Lung (tissue), 12 donors: ENCODE results near the gene LRRC34. TPM values are rescaled to one million over a fixed set of nuclear protein-coding genes. Genes with fewer than 3 reads are reported as not detected.

Source experiments
- ATAC-seq: fragments of 200-7000 bp; cut with Tn5 transposase; one replicate; pipeline ENCODE4 v1.9.1; 2020; ENCODE audit warnings: moderate number of reproducible peaks; ENCODE audit not compliant: insufficient read depth, low FRiP score
- DNase-seq, 3 donors: peaks; one replicate each; pipeline ENCODE4 v3.0.0-alpha.2; 2013 to 2017
- H3K27ac ChIP-seq, 2 donors: one replicate each; pipeline ENCODE4 v1.5.1; 2013; ENCODE audit warnings: mild to moderate bottlenecking in 2 of 2, moderate library complexity in 2 of 2, control low read depth in 1 of 2, inconsistent platforms in 1 of 2, low read depth in 1 of 2, low read length in 1 of 2
- H3K27me3 ChIP-seq, 3 donors: one replicate each; pipeline ENCODE4 v1.5.1; 2013; ENCODE audit warnings: low read length in 2 of 3; ENCODE audit not compliant: control insufficient read depth in 3 of 3, insufficient read depth in 3 of 3
- H3K36me3 ChIP-seq, 4 donors: one replicate each; pipeline ENCODE4 v1.5.1; 2013; ENCODE audit warnings: low read length in 4 of 4, mild to moderate bottlenecking in 1 of 4, moderate library complexity in 1 of 4; ENCODE audit not compliant: control insufficient read depth in 4 of 4, insufficient read depth in 4 of 4
- H3K4me1 ChIP-seq, 5 donors: one replicate each; pipeline ENCODE4 v1.5.1; 2013; ENCODE audit warnings: low read length in 5 of 5, mild to moderate bottlenecking in 2 of 5, moderate library complexity in 1 of 5; ENCODE audit not compliant: control insufficient read depth in 5 of 5, insufficient read depth in 5 of 5
- H3K4me3 ChIP-seq: one replicate; pipeline ENCODE4 v1.5.1; 2013; ENCODE audit warnings: mild to moderate bottlenecking, control low read depth, moderate library complexity
- H3K9ac ChIP-seq, 2 donors: one replicate each; pipeline ENCODE4 v1.5.1; 2013; ENCODE audit warnings: low read length in 2 of 2, control low read depth in 1 of 2; ENCODE audit not compliant: insufficient read depth in 1 of 2
- H3K9me3 ChIP-seq, 4 donors: one replicate each; pipeline ENCODE4 v1.5.1; 2013; ENCODE audit warnings: low read length in 3 of 4, mild to moderate bottlenecking in 1 of 4, moderate library complexity in 1 of 4; ENCODE audit not compliant: control insufficient read depth in 4 of 4, insufficient read depth in 3 of 4
- WGBS, 2 donors: extraction: QIAGEN DNeasy Blood & Tissue Kit; methylation state at CpG; one replicate each; pipeline ENCODE4 v1.1.7; 2013; 5-methylcytosine and 5-hydroxymethylcytosine counted together
- polyA plus RNA-seq, 2 donors: library from polyadenylated mRNA; stranded (reverse); fragments of 200-250 nt; gene quantifications; one replicate each; pipeline ENCODE4 v1.2.1, GENCODE V29; 2013
- total RNA-seq, 2 donors: library from RNA; depleted of rRNA in 1 of 2; stranded (reverse); fragments of >200 nt in 1 of 2; gene quantifications; one replicate each; pipeline ENCODE4 v1.2.1, GENCODE V29; 2014 to 2021
- TF ChIP-seq, protein P1 (sequence below): IDR thresholded peaks from 2 replicates; pipeline ENCODE4 v1.5.1; 2012; ENCODE audit warnings: mild to moderate bottlenecking; ENCODE audit errors: control extremely low read depth, extremely low read depth
- donor health status: control.
- donor health status: control.
- donor health status: Bipolar disorder and iron deficiency.
- donor health status: healthy.
- donor health status: DM: yes; HTN: yes; CAD: no.

Gene LRRC34
- total and polyA plus RNA-seq, 4 donors = 2.9 to 17.5 (median 6.9) TPM

DNA sequence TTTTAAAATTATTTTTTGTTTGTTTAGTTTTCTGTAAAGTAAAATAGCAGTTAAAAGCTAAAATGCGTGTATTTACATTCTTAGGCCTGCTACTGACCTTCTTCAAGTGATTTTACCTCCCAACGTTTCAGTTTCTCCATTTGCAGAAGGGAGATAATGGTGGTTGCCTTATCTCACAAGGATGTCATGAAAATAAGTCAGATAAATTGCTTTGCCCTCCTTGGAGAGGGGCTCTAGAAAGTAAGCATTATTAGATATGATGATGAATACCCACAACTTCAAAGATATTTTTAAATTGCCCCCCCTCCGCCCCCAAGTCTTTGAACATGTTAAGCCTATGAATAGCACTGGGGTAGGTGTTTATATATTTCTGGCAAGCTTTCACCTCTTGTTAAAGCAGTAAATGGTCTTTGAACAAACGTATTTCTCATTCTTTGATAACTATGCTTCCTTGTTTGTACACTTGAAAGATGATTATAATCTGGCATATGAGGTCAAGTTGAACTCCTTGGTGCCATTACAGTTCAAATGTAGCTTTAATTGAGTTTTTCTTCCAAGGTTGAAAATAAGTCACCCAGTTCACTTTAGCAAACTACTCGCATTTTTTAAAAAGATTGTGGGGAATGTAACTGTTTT lies 54.2 kb downstream of the LRRC34 start:
- H3K4me3 ChIP-seq = no peak overlapping the region
- no peaks in the 10 kb centered on the region for H3K4me1 ChIP-seq
- no peak overlapping the region for H3K9ac ChIP-seq
- H3K9me3 ChIP-seq = no peaks in the 10 kb centered on the region
- no peaks in the 10 kb centered on the region for H3K36me3 ChIP-seq
- ATAC-seq (no peak), DNase-seq (peak in 1 of 3 donors; percentile 6)
- peaks cover 0 to 3% (median 2%) of the 10 kb centered on the region in 3 donors for H3K27me3 ChIP-seq
- 47 to 61% methylated on average over 5 of the region's 5 CpGs for WGBS, 2 donors
- TF ChIP-seq, protein P1, sequence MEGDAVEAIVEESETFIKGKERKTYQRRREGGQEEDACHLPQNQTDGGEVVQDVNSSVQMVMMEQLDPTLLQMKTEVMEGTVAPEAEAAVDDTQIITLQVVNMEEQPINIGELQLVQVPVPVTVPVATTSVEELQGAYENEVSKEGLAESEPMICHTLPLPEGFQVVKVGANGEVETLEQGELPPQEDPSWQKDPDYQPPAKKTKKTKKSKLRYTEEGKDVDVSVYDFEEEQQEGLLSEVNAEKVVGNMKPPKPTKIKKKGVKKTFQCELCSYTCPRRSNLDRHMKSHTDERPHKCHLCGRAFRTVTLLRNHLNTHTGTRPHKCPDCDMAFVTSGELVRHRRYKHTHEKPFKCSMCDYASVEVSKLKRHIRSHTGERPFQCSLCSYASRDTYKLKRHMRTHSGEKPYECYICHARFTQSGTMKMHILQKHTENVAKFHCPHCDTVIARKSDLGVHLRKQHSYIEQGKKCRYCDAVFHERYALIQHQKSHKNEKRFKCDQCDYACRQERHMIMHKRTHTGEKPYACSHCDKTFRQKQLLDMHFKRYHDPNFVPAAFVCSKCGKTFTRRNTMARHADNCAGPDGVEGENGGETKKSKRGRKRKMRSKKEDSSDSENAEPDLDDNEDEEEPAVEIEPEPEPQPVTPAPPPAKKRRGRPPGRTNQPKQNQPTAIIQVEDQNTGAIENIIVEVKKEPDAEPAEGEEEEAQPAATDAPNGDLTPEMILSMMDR = no peak
- no peak overlapping the region for H3K27ac ChIP-seq

DNA sequence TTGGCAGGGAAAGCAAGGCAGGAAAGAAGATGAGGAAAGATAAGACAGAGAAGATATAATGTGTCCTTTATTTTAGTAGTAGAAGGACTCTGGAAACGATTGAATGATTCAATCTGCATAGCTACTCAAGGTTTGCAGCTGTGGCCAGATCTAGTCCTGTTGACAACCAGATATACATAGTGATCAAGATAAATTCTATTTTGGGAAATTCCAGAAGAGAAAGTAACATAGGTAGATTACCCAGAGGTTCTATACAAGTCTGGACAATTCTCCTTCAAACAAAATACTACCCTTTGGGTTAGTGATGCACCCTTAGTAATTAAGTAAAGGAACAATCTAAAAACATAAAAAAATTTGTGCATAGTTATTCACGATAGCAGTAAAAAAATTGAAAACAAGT lies 57.2 kb downstream of the LRRC34 start:
- Histone ChIP-seq H3K9me3 (no peaks in the 10 kb centered on the region), H3K27ac (no peak overlapping the region), H3K4me3 (no peak overlapping the region), H3K9ac (no peak overlapping the region), H3K36me3 (no peaks in the 10 kb centered on the region), H3K27me3 (peaks cover 0 to 6% (median 5%) of the 10 kb centered on the region in 3 donors), H3K4me1 (no peaks in the 10 kb centered on the region)
- ATAC-seq (no peak), DNase-seq (no peak)
- TF ChIP-seq, protein P1 = no peak
- 68 to 79% methylated on average over 2 of the region's 2 CpGs for WGBS, 2 donors

DNA sequence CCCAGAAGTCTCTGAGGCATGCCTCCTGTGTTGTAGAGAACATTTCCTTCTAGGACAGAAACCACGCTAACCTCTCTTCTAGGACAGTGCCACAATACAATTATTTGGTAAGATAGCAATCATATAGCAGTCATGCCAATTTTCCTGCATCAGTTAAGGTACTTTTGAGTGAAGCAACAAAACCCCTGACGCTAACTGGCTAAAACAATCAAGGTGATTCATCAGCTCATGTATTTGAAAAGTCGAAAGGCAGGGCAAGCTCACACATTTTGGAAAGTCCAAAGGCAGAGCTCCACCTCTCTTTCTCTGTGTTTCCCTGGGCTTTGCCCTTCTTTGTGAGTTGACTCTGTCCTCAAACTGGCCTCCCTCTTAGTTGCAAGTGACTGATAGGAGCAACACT lies 58.0 kb downstream of the LRRC34 start:
- Histone ChIP-seq H3K36me3 (no peaks in the 10 kb centered on the region), H3K9ac (no peak overlapping the region), H3K9me3 (no peaks in the 10 kb centered on the region), H3K4me3 (no peak overlapping the region), H3K4me1 (no peaks in the 10 kb centered on the region), H3K27me3 (peaks cover 0 to 6% (median 5%) of the 10 kb centered on the region in 3 donors), H3K27ac (no peak overlapping the region)
- TF ChIP-seq, protein P1 = no peak
- DNase-seq (no peak), ATAC-seq (no peak)
- 91 to 92% methylated on average over 3 of the region's 3 CpGs for WGBS, 2 donors

DNA sequence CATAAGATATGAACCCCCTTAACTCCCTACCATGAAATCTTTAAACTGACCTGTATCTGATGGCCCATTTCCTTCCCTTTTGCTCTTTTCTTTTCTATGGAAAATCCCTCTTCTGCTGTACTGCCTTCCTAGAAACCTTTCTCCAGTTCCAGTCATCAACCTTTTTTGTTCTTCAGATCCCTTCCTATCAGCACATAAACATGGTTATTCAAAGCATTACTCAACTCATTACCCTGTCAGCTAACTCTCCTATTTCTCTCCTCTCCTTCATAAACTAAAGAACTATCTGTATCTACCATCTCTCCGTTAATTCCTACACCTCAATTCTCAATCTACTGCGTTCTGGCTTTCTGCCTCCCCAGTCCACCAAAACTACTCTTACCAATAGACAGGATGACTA lies 60.8 kb downstream of the LRRC34 start:
- H3K9me3 ChIP-seq = no peaks in the 10 kb centered on the region
- no peak overlapping the region for H3K9ac ChIP-seq
- no peaks in the 10 kb centered on the region for H3K4me1 ChIP-seq
- TF ChIP-seq, protein P1 = no peak
- H3K27ac ChIP-seq = no peak overlapping the region
- ATAC-seq (no peak), DNase-seq (no peak)
- peaks cover 0 to 6% (median 5%) of the 10 kb centered on the region in 3 donors for H3K27me3 ChIP-seq
- H3K36me3 ChIP-seq = no peaks in the 10 kb centered on the region
- 91 to 96% methylated on average over 2 of the region's 2 CpGs for WGBS, 2 donors
- H3K4me3 ChIP-seq = no peak overlapping the region
